GM19452 (cell line): ENCODE measurements around the gene ZNF724.
A peak's percentile ranks its signal among the peaks of the same experiment; 100 is the strongest.
"Not testable (repeated sequence)": the region's sequence is repeated elsewhere in the genome, so short reads cannot be mapped to it uniquely, and the experiment has no call there.

Experiments
- ATAC-seq: cut with Tn5 transposase; IDR thresholded peaks from one replicate; pipeline ENCODE4 v1.9.1; 2021; ENCODE audit not compliant: unreplicated experiment

ZNF724 gene

GRCh38 chr19:23249911-23250649, at the start of gene ZNF724:
Gene ZNF724 (minus strand): TSS chr19:23250394. CDS start chr19:23250242, 152 bp downstream.
- ATAC-seq = peak; percentile 98

GRCh38 chr19:23294141-23294540, 43.9 kb upstream of the ZNF724 start:
- no peak for ATAC-seq

GRCh38 chr19:23289966-23290365, 39.8 kb upstream of the ZNF724 start:
- ATAC-seq = not testable (repeated sequence)

DNA sequence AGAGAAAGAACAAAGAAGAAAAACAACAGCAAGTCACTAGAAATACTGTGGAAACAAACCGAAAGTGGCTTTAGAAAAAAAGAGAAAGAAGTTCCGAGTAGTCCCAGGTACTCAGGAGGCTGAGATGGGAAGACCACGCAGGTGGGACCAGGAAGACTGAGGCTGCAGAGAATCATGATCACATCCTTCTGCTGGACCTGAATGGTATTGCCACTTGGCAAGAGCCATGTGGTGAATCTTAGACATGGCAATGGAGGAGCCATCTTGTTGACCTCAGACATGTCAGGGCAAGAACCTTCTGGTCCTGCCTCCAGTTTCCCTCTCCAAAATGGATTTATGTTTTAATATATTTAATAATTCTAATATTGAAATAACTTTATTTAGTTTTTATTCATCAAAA, 37.4 kb upstream of the ZNF724 start:
- ATAC-seq = no peak

- no peak for ATAC-seq
Observed at GRCh38 chr19:23286477-23286876, 36.3 kb upstream of the ZNF724 start.

DNA sequence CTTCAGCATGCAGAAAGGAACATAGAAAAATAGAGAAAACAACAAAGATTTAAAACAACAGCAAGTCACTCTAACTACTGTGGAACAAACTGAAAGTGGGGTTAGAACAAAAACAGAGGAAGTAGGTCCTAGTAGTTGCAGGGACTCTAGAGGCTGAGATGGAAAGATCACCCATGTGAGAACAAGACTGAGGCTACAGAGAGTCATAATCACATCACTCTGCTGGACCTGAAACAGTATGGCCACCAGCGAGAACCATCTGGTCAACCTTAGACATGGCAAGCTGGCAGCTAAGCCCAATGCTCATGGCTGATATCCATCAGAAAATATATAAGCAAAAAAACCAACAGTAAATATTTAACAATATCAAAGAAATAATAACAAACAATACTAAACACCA, 35.8 kb upstream of the ZNF724 start:
- ATAC-seq = no peak

DNA sequence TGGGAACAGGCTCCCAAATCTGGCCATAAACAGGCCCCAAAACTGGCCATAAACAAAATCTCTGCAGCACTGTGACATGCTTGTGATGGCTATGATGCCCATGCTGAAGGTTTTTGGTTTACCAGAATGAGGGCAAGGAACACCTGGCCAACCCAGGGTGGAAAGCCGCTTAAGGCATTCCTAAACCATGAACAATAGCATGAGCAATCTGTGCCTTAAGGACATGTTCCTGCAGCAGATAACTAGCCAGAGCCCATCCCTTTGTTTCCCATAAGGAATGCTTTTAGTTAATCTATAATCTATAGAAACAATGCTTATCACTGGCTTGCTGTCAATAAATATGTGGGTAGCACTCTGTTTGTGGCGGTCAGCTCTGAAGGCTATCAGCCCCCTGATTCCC, 35.1 kb upstream of the ZNF724 start:
- ATAC-seq = not testable (repeated sequence)

GRCh38 chr19:23283925-23284324, 33.7 kb upstream of the ZNF724 start:
- no peak for ATAC-seq

DNA sequence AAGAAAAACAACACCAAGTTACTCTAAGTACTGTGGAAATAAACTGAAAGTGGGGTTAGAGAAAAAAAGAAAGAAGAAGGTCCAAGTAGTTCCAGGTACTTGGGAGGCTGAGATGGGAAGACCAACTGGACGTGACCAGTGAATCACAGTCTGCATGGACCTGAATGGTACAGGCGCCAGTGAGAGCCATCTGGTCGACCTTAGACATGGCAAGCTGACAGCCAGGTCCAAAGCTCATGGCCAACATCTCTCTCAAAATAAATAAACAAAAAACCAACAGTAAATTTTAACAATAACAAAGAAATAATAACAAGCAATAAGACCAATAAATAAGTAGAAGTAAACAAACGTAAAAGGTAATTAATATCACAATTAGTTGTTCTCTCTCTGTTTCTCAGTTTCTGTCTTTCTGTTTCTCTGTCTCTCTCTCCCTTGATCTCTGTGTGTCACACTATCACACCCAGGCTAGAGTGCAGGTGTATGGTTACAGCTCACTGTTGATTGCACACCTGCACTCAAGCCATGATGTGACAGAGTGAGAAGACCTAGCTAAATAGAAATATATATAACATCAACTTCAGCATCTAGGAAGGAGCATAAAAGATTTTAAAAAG, 31.6 kb upstream of the ZNF724 start:
- no peak for ATAC-seq

DNA sequence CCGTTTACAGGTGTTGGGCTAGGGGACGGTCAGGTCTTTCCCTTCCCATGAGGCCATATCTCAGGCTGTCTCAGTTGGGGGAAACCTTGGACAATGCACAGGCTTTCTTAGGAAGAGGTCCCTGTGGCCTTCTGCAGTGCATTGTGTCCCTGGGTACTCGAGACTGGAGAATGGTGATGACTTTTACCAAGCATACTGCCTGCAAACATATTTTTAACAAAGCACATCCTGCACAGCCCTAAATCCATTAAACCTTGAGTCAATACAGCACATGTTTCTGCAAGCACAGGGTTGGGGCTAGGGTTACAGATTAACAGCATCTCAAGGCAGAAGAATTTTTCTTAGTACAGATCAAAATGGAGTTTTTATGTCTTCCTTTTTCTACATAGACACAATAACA, 27.9 kb upstream of the ZNF724 start:
- not testable (repeated sequence) for ATAC-seq

DNA sequence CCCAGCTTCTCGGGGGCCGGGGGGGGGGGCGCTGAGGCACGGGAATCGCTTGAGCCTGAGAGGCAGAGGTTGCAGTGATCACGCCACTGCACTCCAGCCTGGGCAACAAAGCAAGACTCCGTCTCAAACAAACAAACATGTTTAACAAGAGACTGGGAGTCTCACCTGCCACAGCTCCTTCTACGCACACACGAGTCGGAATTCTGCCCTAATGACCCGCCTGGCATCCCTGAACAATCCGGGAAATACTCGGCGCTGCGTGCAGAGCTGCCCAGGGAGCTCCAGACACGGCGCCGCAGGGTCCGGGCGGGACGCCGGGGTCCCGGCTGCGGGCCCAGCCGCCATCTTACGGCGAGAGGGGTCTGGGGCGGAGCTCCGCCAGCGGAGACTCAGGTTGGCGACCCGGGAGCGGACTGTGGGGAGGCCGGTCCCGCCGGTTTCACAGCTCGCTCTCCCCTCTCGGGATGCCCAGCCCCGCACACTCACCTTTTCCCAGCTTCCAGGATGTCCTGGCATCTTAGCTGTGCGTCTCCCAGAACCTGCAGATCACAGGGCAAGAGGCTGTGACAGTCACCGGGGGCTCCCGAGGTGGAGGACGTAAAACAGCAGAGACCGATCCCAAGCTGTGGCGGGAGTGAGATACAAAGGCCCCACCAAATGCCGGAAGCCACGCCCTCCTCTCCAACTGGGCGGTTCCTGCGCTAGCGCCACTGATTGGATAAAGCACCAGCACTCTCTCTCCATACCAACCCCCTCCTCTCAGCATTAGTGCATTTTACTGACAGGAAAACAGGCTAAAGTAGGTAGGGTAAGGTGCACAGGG, 23.6 kb upstream of the ZNF724 start:
- peak; percentile 99 for ATAC-seq

DNA sequence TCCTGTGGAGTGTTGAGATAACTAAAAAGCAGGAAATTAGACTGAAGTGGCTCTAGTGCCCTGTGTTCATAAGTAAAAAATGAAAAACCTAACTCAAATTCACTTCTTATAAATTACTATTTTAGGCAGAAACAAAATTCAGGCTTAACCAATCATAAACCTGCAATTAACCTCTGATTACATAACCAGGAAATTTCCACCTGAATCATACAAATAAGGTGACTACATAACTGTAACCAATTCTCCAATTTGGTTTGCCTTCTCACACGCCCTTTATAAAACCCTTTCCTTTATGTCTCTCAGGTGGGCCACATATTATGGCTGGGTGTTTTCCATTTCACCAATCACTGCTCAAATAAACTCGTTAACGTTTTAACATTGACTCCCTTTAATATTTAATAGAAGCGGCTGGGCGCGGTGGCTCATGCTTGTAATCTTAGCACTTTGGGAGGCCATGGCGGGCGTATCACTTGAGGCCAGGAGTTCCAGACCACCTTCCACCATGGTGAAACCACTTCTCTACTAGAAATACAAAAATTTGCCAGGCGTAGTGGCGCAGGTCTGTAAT, 22.9 kb upstream of the ZNF724 start:
- no peak for ATAC-seq

DNA sequence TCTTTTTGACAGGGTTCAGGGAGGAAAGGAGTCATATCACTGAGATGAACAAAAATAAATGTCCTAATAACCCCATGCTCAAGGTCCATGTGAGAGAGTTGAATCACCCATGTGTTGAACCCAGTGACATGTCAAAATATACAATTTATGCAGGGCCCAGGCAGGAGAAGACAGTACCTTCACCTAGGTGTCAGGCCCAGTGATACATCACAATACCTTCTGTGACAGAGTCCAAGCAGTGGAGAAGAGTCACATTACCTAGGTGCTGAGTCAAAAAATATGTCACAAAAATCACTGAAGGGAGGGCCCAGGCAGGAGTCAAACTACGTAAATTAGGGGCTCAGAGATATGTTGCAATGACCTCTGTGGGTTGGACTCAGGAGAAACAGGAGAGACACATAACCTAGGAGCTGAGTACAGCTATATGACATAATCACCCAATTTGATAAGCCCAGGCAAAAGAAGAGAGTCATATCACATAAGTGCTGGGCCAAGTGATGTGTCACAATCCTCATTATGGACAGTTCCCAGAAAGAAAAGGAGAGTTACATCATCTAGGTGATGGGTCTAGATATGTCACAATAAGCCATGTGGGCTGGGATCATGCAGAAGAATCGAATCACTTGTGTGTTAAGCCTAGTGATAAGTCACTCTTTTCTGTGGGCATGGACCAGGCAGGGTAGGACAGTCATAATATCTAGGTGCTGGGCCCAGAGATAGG, 13.8 kb upstream of the ZNF724 start:
- no peak for ATAC-seq

DNA sequence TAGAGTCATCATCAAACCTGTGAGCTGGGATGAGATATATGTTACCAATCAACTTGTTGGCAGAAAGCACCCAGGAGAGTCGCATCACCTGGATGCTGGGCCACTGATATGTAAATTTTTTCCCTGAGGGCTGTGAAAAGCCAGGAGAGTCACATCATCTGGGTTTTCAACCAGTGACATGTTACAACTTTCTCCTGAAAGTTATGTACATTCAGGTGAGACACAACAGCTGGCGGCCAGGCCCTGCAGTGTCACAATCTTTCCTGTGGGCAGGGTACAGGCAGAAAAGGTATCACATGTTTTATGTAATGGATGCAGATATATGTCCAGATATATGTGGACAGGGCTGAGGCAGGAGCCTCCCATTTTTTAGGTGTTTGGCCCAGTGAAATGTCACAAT, 13.2 kb upstream of the ZNF724 start:
- no peak for ATAC-seq

DNA sequence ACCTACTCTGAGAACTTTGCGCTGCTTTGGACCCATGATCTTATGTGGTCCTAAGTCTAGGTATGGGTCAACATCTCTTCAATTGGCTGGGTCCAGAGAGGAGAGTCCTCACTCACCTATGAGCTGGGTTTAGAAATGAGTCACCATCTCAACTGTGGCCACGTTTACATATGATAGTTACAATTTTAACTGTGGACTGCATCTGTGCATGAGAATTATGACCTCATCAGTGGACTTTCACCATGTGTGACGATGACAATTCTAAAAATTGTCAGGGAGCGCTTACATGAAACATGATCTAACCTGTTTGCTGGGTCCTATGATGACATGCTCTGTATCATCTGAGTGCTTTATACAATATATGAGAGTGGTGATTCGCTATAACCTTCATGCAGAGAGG, 12.7 kb upstream of the ZNF724 start:
- ATAC-seq = no peak

- no peak for ATAC-seq
Observed at GRCh38 chr19:23261496-23262020, 11.4 kb upstream of the ZNF724 start.

GRCh38 chr19:23260956-23261355, 10.8 kb upstream of the ZNF724 start:
- no peak for ATAC-seq

- ATAC-seq = no peak
Observed at GRCh38 chr19:23259961-23260360, 9.8 kb upstream of the ZNF724 start.

DNA sequence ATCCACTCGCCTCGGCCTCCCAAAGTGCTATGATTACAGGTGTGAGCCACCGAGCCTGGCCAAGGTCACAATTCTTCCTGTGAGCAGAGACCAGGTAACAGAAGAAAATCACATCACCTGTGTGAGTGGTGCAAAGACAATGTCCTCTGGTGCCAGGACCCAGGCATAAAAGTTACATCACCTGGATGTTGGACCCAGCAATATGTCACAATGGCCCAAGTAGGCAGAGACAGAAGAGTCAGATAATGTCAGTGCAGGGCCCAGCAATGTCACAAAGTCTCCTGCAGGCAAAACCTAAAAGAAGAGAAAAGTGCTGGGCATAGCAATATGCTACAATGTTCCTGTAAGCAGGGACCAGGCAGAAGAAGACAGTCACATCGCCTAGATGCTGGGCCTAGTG, 5.5 kb upstream of the ZNF724 start:
- ATAC-seq = no peak

DNA sequence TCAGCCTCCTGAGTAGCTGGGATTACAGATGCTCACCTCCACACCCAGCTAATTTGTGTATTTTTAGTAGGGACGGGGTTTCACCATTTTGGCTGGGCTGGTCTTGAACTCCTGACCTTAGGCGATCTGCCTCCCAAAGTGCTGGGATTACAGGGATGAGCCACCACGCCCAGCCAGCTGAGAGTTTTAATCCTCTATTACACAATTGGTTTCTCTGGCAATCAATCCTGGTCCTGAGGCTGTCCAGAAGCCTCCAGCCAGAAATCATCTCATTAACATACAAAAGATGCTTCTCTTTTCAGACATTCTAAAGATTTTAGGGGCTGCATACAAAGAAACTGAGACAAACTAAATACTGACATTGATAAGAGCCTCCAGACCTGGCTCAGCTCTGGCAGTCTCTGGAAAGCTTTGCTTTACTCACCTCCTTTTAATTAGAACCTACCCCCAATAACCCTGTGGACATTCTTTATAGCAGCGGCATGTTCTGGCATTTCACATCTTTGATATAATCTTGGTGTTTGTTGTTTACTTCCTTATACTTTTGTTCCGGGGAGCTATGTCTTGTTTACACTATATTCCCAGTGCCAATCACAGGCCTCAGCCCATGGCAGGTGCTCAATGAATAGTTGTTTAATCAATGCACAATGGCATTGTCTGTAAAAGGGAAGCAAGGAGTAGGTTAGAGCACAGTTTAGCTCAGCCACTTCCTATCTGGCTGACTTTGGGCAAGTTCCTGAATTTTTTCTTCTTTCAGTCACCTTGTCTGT, 4.1 kb upstream of the ZNF724 start:
- no peak for ATAC-seq
